DOHH2 (cell line): Measurements from ENCODE around the gene GTPBP3.

Source experiments
- EZH2phosphoT487 ChIP-seq: fragments of 200-600 bp; sonication (generic); IDR thresholded peaks from 2 replicates; pipeline ENCODE4 v1.6.1; 2017; ENCODE audit warnings: borderline replicate concordance, mild to moderate bottlenecking, antibody characterized with exemption, low read length, moderate library complexity, mixed read lengths
- TF ChIP-seq, protein P1 (sequence below): fragments of 200-600 bp; sonication (generic); IDR thresholded peaks from one replicate; pipeline ENCODE4 v1.5.1; 2014; ENCODE audit warnings: antibody characterized with exemption, mild to moderate bottlenecking, low read depth, low read length; ENCODE audit not compliant: poor library complexity, severe bottlenecking

DNA sequence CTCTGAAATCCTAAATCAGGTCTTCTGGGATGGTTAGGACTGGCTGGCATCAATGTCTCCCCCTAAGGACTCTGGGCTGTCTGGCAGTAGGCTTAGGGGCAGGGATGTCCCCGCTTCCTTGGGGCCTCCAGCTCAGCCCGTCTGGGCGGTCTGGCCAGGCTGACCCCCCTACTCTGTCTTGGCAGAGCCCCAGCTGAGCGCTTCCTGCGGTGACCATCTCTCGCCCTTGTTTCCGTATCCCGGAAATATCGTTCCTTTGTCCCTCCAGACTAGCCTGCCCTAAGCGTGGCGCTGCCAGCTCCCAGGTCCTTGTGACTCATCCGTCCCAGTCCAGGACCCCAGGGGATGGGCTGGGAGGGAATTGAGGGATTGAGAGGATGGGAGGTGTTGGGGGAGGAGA is 11.3 kb downstream of the GTPBP3 start:
- TF ChIP-seq, protein P1, sequence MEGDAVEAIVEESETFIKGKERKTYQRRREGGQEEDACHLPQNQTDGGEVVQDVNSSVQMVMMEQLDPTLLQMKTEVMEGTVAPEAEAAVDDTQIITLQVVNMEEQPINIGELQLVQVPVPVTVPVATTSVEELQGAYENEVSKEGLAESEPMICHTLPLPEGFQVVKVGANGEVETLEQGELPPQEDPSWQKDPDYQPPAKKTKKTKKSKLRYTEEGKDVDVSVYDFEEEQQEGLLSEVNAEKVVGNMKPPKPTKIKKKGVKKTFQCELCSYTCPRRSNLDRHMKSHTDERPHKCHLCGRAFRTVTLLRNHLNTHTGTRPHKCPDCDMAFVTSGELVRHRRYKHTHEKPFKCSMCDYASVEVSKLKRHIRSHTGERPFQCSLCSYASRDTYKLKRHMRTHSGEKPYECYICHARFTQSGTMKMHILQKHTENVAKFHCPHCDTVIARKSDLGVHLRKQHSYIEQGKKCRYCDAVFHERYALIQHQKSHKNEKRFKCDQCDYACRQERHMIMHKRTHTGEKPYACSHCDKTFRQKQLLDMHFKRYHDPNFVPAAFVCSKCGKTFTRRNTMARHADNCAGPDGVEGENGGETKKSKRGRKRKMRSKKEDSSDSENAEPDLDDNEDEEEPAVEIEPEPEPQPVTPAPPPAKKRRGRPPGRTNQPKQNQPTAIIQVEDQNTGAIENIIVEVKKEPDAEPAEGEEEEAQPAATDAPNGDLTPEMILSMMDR: no peak
- no peak for TF ChIP-seq EZH2phosphoT487
